Fibroblast of the aortic adventitia (primary cell): ENCODE measurements around the gene CDC6. TPM values are rescaled to one million over a fixed set of nuclear protein-coding genes. Genes with fewer than 3 reads are reported as not detected.
A peak's percentile ranks its signal among the peaks of the same experiment; 100 is the strongest.

Experiments used
- DNase-seq: peaks from one replicate; pipeline ENCODE4 v3.0.0-alpha.2; 2010; ENCODE audit warnings: low read depth
- H3K4me3 ChIP-seq: 2 replicates; pipeline ENCODE4 v1.5.1; 2011; ENCODE audit warnings: low read depth, mild to moderate bottlenecking, control low read depth, low read length, moderate library complexity
- total RNA-seq: library from RNA; depleted of rRNA; stranded (reverse); fragments of >200 nt; gene quantifications from 2 replicates; pipeline ENCODE4 v1.2.3, GENCODE V29; 2012; ENCODE audit warnings: low replicate concordance
- TF ChIP-seq, protein P1 (sequence below): IDR thresholded peaks from 2 replicates; pipeline ENCODE4 v1.5.1; 2011; ENCODE audit warnings: mild to moderate bottlenecking, low read length, control low read depth, inconsistent platforms; ENCODE audit not compliant: insufficient read depth

The CDC6 gene
- total RNA-seq, 1 donor, result 40.4 TPM

DNA sequence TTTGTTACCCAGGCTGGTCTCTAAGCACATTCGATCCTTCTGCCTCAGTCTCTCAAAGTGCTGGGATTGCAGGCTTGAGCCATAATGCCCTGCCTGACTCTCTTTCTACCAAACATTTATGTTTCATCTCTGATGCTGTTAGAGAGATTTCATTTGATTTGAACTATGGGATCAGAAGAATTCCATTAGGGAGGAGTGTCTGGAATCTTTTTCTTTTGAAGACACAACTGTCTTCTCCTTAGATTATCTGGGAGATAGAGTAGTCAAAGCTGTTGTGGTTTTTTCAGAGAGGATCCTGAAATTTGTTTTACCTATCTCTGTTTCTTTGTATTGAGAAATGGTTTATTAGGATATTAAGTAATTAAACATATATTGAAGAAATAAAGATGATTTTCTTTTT, 39.2 kb upstream of the CDC6 start:
- TF ChIP-seq, protein P1, sequence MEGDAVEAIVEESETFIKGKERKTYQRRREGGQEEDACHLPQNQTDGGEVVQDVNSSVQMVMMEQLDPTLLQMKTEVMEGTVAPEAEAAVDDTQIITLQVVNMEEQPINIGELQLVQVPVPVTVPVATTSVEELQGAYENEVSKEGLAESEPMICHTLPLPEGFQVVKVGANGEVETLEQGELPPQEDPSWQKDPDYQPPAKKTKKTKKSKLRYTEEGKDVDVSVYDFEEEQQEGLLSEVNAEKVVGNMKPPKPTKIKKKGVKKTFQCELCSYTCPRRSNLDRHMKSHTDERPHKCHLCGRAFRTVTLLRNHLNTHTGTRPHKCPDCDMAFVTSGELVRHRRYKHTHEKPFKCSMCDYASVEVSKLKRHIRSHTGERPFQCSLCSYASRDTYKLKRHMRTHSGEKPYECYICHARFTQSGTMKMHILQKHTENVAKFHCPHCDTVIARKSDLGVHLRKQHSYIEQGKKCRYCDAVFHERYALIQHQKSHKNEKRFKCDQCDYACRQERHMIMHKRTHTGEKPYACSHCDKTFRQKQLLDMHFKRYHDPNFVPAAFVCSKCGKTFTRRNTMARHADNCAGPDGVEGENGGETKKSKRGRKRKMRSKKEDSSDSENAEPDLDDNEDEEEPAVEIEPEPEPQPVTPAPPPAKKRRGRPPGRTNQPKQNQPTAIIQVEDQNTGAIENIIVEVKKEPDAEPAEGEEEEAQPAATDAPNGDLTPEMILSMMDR, result no peak

DNA sequence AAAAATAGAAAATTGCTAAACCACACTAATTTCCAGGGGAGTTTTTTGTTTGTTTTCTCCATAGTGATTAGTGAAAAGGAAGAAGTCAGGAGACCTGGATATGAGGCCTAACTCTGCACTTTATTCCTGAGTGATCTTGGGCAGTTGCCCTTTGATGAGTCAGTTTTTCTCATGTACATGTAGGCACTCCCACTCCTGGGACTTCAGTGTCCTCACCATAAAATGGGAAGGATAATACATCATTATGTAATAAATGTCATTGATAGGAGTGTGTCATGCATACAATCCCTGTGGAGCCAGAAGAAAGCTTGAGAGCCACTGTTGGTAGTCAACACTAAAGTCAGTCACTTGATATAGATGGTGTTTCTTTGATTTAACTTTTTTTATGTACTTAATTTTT, 36.1 kb upstream of the CDC6 start:
- H3K4me3 ChIP-seq, result no peak overlapping the region
- peak; percentile 82 for DNase-seq
- TF ChIP-seq, protein P1, result no peak

More for the DNA sequence above, 39.2 kb upstream of the CDC6 start:
- DNase-seq, result no peak
- no peak overlapping the region for H3K4me3 ChIP-seq

DNA sequence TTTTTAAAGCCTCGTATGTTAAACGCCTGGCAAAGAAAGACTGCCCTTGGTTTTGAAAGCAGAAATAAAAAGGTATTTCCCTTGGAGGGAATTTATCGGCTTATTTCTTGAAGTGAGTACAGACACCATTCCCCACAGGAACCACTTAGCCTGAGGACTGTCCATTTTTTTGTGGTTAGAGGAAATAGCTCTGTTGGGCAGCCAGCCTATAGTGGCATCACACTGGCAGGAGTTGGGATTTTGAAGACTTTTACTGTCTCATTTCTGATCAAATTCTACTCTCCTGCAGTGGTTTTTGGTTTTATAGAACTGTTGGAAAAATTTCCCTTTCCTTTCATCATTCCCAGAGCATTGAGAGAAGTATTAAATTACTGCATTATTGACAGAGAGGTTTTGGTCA, 34.1 kb upstream of the CDC6 start:
- no peak for DNase-seq
- TF ChIP-seq, protein P1, result no peak
- no peak overlapping the region for H3K4me3 ChIP-seq

DNA sequence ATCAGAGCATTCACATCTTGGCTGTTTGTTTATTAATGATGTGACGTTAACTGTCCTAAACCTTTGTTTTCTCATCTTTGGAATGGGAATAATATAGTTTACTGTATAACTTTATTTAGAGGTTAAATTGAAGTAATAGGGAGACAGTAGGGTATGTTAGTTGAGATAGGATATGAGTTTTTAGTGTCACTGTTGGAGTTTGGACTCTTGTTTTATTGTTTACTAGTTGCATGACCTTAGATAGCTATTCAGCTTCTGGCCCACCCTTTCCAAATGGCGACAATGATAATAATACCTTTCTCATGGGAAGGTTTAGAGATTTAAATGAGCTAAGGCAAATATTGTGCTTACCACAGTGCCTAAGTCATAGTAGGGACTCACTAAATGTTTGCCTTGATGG, 28.2 kb upstream of the CDC6 start:
- DNase-seq, result no peak
- TF ChIP-seq, protein P1, result no peak
- no peak overlapping the region for H3K4me3 ChIP-seq

DNA sequence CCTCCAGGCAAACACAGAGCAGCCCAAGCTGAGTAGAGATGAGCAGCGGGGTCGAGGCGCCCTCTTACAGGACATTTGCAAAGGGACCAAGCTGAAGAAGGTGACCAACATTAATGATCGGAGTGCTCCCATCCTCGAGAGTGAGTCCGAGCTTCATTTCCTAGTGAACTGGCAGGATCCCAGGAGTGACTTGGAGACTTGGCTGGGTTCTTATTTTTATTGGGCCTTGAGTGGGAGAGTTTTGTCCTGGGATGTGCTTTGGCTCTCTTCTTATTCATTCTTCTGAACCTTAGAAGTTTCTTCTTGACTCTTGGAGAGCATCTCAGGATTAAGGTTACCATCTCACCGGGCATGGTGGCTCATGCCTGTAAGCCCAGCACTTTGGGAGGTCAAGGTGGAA, 27.2 kb upstream of the CDC6 start:
- TF ChIP-seq, protein P1, result no peak
- DNase-seq, result peak; percentile 59
- H3K4me3 ChIP-seq, result no peak overlapping the region

DNA sequence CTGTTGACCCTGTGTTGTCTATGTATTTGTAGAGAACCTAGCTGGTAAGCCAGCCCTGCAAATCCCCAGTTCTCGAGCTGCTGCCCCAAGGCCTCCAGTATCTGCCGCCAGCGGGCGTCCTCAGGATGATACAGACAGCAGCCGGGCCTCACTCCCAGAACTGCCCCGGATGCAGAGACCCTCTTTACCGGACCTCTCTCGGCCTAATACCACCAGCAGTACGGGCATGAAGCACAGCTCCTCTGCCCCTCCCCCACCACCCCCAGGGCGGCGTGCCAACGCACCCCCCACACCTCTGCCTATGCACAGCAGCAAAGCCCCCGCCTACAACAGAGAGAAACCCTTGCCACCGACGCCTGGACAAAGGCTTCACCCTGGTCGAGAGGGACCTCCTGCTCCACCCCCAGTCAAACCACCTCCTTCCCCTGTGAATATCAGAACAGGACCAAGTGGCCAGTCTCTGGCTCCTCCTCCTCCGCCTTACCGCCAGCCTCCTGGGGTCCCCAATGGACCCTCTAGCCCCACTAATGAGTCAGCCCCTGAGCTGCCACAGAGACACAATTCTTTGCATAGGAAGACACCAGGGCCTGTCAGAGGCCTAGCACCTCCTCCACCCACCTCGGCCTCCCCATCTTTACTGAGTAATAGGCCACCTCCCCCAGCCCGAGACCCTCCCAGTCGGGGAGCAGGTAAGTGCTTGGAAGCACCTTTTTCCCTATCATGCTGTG, 23.1 kb upstream of the CDC6 start:
- TF ChIP-seq, protein P1, result no peak
- no peak overlapping the region for H3K4me3 ChIP-seq
- no peak for DNase-seq

DNA sequence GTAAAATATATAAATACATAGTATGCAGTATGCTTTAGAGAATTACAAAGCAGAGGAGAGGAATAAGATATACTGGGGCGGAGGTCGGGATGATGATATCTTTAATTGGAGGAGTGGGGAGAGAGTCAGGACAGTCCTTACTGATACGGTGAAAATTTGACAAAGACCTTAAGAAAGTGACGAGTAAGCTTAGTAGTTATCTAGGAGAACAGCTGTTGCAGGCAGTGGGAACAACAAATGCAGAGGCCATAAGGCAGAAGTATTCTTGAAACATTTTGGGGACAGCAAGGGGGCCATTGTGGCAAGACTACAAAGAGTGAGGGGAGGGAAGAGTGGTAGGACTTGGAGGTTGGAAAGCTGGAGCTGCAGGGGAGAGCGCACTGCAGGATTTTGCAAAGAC, 22.3 kb upstream of the CDC6 start:
- no peak for DNase-seq
- TF ChIP-seq, protein P1, result no peak
- no peak overlapping the region for H3K4me3 ChIP-seq
